Measurements from ENCODE around the gene ZNF75A.

Gene ZNF75A

GRCh38 chr16:3327514-3327913 lies 22.2 kb downstream of the ZNF75A start:
- TF ChIP-seq CTCF (IDR thresholded peaks at IDR 0.05; ENCODE audit: borderline replicate concordance, insufficient read depth, low read depth, low read length): no peak

GRCh38 chr16:3328104-3328503 lies 22.8 kb downstream of the ZNF75A start:
- no peak for TF ChIP-seq CTCF (IDR thresholded peaks at IDR 0.05; ENCODE audit: borderline replicate concordance, insufficient read depth, low read depth, low read length)
- no peak overlapping the region for H3K4me3 ChIP-seq (ENCODE audit: low read depth, low read length)

More at GRCh38 chr16:3327514-3327913, 22.2 kb downstream of the ZNF75A start:
- no peak overlapping the region for H3K4me3 ChIP-seq (ENCODE audit: low read depth, low read length)

GRCh38 chr16:3328643-3329042 lies 23.3 kb downstream of the ZNF75A start:
- no peak overlapping the region for H3K4me3 ChIP-seq (ENCODE audit: low read depth, low read length)
- TF ChIP-seq CTCF (IDR thresholded peaks at IDR 0.05; ENCODE audit: borderline replicate concordance, insufficient read depth, low read depth, low read length): no peak

GRCh38 chr16:3346041-3346440 lies 40.7 kb downstream of the ZNF75A start:
- H3K4me3 ChIP-seq (ENCODE audit: low read depth, low read length): no peak overlapping the region
- TF ChIP-seq CTCF (IDR thresholded peaks at IDR 0.05; ENCODE audit: borderline replicate concordance, insufficient read depth, low read depth, low read length): no peak

- no peak for TF ChIP-seq CTCF (IDR thresholded peaks at IDR 0.05; ENCODE audit: borderline replicate concordance, insufficient read depth, low read depth, low read length)
- H3K4me3 ChIP-seq (ENCODE audit: low read depth, low read length): no peak overlapping the region
These were observed 42.3 kb downstream of the ZNF75A start for GRCh38 chr16:3347586-3347985.

- H3K4me3 ChIP-seq (ENCODE audit: low read depth, low read length): no peak overlapping the region
- TF ChIP-seq CTCF (IDR thresholded peaks at IDR 0.05; ENCODE audit: borderline replicate concordance, insufficient read depth, low read depth, low read length): no peak
These were observed 43.4 kb downstream of the ZNF75A start for GRCh38 chr16:3348547-3349167.

- TF ChIP-seq CTCF (IDR thresholded peaks at IDR 0.05; ENCODE audit: borderline replicate concordance, insufficient read depth, low read depth, low read length): no peak
- no peak overlapping the region for H3K4me3 ChIP-seq (ENCODE audit: low read depth, low read length)
These were observed 43.9 kb downstream of the ZNF75A start for GRCh38 chr16:3349175-3349574.
